Measurements from ENCODE around the gene SORCS2. TPM values are rescaled to one million over a fixed set of nuclear protein-coding genes. Genes with fewer than 3 reads are reported as not detected.

SORCS2 gene
- total and polyA plus RNA-seq, 2 of the 8 experiments (the other 6 are each of a cell fraction or from before 2014, with no cell fraction given) = 0.36 to 1.8 TPM

DNA sequence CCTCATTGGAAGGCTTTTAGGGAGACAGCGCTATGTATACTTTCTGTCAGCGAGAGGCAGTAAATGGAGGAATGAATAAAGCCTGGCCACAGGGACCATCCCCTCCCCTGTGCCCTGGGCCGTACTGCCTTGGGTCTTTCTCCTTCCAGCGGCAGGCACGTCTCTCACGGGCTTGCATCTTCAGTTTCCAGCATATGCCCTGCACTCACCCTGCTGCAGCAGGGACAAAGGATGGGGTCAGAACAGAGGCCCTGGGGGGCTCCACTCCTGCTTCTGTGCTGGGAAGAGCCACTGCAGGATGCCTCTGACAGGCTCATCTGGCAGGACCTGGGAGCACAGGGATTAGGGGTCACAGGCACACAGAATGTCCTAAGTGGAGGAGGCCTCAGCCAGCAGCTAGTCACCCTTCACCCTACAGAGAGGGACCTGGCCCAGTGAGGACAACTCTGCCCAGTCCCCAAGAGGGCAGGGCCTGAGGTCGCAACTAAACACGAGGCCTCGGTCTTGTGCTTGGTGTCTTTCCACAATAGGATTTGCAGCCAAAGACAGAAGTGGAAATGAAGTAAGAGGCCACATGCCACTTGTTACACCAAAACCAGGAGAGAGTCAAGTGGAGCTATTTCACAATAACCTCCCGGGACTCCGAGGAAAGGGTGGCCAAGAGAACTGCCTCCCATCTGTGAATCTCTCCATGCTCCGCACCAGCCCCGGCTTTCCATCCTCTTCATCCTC, 596.5 kb downstream of the SORCS2 start (continued):
- TF ChIP-seq, protein P1, sequence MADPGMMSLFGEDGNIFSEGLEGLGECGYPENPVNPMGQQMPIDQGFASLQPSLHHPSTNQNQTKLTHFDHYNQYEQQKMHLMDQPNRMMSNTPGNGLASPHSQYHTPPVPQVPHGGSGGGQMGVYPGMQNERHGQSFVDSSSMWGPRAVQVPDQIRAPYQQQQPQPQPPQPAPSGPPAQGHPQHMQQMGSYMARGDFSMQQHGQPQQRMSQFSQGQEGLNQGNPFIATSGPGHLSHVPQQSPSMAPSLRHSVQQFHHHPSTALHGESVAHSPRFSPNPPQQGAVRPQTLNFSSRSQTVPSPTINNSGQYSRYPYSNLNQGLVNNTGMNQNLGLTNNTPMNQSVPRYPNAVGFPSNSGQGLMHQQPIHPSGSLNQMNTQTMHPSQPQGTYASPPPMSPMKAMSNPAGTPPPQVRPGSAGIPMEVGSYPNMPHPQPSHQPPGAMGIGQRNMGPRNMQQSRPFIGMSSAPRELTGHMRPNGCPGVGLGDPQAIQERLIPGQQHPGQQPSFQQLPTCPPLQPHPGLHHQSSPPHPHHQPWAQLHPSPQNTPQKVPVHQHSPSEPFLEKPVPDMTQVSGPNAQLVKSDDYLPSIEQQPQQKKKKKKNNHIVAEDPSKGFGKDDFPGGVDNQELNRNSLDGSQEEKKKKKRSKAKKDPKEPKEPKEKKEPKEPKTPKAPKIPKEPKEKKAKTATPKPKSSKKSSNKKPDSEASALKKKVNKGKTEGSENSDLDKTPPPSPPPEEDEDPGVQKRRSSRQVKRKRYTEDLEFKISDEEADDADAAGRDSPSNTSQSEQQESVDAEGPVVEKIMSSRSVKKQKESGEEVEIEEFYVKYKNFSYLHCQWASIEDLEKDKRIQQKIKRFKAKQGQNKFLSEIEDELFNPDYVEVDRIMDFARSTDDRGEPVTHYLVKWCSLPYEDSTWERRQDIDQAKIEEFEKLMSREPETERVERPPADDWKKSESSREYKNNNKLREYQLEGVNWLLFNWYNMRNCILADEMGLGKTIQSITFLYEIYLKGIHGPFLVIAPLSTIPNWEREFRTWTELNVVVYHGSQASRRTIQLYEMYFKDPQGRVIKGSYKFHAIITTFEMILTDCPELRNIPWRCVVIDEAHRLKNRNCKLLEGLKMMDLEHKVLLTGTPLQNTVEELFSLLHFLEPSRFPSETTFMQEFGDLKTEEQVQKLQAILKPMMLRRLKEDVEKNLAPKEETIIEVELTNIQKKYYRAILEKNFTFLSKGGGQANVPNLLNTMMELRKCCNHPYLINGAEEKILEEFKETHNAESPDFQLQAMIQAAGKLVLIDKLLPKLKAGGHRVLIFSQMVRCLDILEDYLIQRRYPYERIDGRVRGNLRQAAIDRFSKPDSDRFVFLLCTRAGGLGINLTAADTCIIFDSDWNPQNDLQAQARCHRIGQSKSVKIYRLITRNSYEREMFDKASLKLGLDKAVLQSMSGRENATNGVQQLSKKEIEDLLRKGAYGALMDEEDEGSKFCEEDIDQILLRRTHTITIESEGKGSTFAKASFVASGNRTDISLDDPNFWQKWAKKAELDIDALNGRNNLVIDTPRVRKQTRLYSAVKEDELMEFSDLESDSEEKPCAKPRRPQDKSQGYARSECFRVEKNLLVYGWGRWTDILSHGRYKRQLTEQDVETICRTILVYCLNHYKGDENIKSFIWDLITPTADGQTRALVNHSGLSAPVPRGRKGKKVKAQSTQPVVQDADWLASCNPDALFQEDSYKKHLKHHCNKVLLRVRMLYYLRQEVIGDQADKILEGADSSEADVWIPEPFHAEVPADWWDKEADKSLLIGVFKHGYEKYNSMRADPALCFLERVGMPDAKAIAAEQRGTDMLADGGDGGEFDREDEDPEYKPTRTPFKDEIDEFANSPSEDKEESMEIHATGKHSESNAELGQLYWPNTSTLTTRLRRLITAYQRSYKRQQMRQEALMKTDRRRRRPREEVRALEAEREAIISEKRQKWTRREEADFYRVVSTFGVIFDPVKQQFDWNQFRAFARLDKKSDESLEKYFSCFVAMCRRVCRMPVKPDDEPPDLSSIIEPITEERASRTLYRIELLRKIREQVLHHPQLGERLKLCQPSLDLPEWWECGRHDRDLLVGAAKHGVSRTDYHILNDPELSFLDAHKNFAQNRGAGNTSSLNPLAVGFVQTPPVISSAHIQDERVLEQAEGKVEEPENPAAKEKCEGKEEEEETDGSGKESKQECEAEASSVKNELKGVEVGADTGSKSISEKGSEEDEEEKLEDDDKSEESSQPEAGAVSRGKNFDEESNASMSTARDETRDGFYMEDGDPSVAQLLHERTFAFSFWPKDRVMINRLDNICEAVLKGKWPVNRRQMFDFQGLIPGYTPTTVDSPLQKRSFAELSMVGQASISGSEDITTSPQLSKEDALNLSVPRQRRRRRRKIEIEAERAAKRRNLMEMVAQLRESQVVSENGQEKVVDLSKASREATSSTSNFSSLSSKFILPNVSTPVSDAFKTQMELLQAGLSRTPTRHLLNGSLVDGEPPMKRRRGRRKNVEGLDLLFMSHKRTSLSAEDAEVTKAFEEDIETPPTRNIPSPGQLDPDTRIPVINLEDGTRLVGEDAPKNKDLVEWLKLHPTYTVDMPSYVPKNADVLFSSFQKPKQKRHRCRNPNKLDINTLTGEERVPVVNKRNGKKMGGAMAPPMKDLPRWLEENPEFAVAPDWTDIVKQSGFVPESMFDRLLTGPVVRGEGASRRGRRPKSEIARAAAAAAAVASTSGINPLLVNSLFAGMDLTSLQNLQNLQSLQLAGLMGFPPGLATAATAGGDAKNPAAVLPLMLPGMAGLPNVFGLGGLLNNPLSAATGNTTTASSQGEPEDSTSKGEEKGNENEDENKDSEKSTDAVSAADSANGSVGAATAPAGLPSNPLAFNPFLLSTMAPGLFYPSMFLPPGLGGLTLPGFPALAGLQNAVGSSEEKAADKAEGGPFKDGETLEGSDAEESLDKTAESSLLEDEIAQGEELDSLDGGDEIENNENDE (IDR thresholded peaks at IDR 0.05; ENCODE audit: insufficient replicate concordance, low read length) = no peak
- TF ChIP-seq GABPA (IDR thresholded peaks at IDR 0.05; ENCODE audit: borderline replicate concordance, insufficient read depth, low read length) (no peak), TAF1 (IDR thresholded peaks at IDR 0.05; ENCODE audit: low read depth, low read length) (no peak), TEAD4 (IDR thresholded peaks at IDR 0.05; ENCODE audit: low read depth, low read length) (no peak), CBX8 (IDR thresholded peaks at IDR 0.05; ENCODE audit: borderline replicate concordance, low read depth, low read length) (no peak), USF2 (IDR thresholded peaks at IDR 0.05; ENCODE audit: low read length) (no peak), GTF2F1 (IDR thresholded peaks at IDR 0.05; ENCODE audit: borderline replicate concordance, low read depth, low read length) (no peak), PHF8 (conservative IDR thresholded peaks at IDR 0.05; ENCODE audit: low read depth, low read length) (no peak)
